Chondrocyte (in vitro differentiated cells): ENCODE measurements around the gene TTC38. TPM values are rescaled to one million over a fixed set of nuclear protein-coding genes. Genes with fewer than 3 reads are reported as not detected.

Experiments
- DNase-seq: peaks from one replicate; pipeline ENCODE4 v3.0.0; 2021; ENCODE audit warnings: mixed read lengths, low spot score
- H3K27ac Mint-ChIP-seq: one replicate; pipeline ENCODE4 v1.8.0; 2021; ENCODE audit warnings: mild to moderate bottlenecking, moderate library complexity, mixed read lengths; ENCODE audit not compliant: unreplicated experiment
- H3K27me3 Mint-ChIP-seq: 2 replicates; pipeline ENCODE4 v1.8.0; 2021; ENCODE audit warnings: low read depth, mixed read lengths
- H3K36me3 Mint-ChIP-seq: 2 replicates; pipeline ENCODE4 v1.8.0; 2021; ENCODE audit warnings: low read depth, mixed read lengths
- H3K4me1 Mint-ChIP-seq: 2 replicates; pipeline ENCODE4 v1.8.0; 2021; ENCODE audit warnings: low read depth, mild to moderate bottlenecking, mixed read lengths
- H3K4me3 Mint-ChIP-seq: one replicate; pipeline ENCODE4 v1.8.0; 2021; ENCODE audit warnings: mild to moderate bottlenecking, moderate library complexity, mixed read lengths; ENCODE audit not compliant: unreplicated experiment
- H3K9me3 Mint-ChIP-seq: 2 replicates; pipeline ENCODE4 v1.8.0; 2021; ENCODE audit warnings: low read depth, mixed read lengths
- total RNA-seq: library from RNA; stranded (reverse); gene quantifications from 3 replicates; pipeline ENCODE4 v1.2.1, GENCODE V29; 2021
- TF ChIP-seq, protein P1 (sequence below): fragments of 200-600 bp; sonication (generic); IDR thresholded peaks from 2 replicates; pipeline ENCODE4 v1.5.0; 2021; ENCODE audit warnings: antibody characterized with exemption, mild to moderate bottlenecking, moderate library complexity

The TTC38 gene
- total RNA-seq, 1 donor from 2014 or later: 13.8 TPM

- Mint-ChIP-seq H3K4me3 (no peak overlapping the region), H3K27me3 (no peaks in the 10 kb centered on the region), H3K4me1 (peaks cover 13% of the 10 kb centered on the region), H3K36me3 (peaks cover 2% of the 10 kb centered on the region), H3K9me3 (no peaks in the 10 kb centered on the region), H3K27ac (no peak overlapping the region)
- no peak for DNase-seq
- TF ChIP-seq, protein P1, sequence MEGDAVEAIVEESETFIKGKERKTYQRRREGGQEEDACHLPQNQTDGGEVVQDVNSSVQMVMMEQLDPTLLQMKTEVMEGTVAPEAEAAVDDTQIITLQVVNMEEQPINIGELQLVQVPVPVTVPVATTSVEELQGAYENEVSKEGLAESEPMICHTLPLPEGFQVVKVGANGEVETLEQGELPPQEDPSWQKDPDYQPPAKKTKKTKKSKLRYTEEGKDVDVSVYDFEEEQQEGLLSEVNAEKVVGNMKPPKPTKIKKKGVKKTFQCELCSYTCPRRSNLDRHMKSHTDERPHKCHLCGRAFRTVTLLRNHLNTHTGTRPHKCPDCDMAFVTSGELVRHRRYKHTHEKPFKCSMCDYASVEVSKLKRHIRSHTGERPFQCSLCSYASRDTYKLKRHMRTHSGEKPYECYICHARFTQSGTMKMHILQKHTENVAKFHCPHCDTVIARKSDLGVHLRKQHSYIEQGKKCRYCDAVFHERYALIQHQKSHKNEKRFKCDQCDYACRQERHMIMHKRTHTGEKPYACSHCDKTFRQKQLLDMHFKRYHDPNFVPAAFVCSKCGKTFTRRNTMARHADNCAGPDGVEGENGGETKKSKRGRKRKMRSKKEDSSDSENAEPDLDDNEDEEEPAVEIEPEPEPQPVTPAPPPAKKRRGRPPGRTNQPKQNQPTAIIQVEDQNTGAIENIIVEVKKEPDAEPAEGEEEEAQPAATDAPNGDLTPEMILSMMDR: no peak
These were observed 23.0 kb upstream of the TTC38 start for GRCh38 chr22:46244771-46245170.

- TF ChIP-seq, protein P1: no peak
- H3K9me3 Mint-ChIP-seq: no peaks in the 10 kb centered on the region
- H3K4me1 Mint-ChIP-seq: peaks cover 13% of the 10 kb centered on the region
- DNase-seq: no peak
- H3K27me3 Mint-ChIP-seq: no peaks in the 10 kb centered on the region
- H3K4me3 Mint-ChIP-seq: no peak overlapping the region
- H3K36me3 Mint-ChIP-seq: no peaks in the 10 kb centered on the region
- H3K27ac Mint-ChIP-seq: no peak overlapping the region
These were observed 22.3 kb upstream of the TTC38 start for GRCh38 chr22:46245511-46245910.

DNA sequence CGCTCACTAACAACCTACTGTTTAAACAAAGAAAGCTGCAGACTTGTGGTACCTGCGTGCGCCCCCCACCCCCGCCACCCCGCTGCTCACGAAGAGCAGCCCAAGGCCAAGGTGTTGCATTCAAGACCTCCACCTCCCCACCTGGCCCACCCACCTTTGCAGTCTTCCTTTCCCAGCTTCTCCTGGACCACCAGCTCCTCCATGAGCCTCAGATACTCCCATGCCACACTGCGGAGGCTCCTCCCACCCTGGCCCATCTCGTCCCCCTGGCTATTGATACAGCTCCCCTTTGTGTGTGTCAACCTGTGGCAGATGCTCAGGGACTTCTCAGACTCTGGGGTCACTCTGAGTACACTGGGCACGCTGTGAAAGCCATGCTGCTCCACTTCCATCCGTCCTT, 21.6 kb upstream of the TTC38 start:
- H3K27ac Mint-ChIP-seq: no peak overlapping the region
- no peaks in the 10 kb centered on the region for H3K9me3 Mint-ChIP-seq
- TF ChIP-seq, protein P1: no peak
- H3K27me3 Mint-ChIP-seq: no peaks in the 10 kb centered on the region
- no peak overlapping the region for H3K4me3 Mint-ChIP-seq
- no peak for DNase-seq
- peaks cover 16% of the 10 kb centered on the region for H3K4me1 Mint-ChIP-seq
- no peaks in the 10 kb centered on the region for H3K36me3 Mint-ChIP-seq

- DNase-seq: no peak
- Mint-ChIP-seq H3K27ac (no peak overlapping the region), H3K4me1 (peaks cover 19% of the 10 kb centered on the region), H3K9me3 (no peaks in the 10 kb centered on the region), H3K36me3 (no peaks in the 10 kb centered on the region), H3K27me3 (no peaks in the 10 kb centered on the region), H3K4me3 (no peak overlapping the region)
- TF ChIP-seq, protein P1: no peak
These were observed 20.3 kb upstream of the TTC38 start for GRCh38 chr22:46247443-46247975.

DNA sequence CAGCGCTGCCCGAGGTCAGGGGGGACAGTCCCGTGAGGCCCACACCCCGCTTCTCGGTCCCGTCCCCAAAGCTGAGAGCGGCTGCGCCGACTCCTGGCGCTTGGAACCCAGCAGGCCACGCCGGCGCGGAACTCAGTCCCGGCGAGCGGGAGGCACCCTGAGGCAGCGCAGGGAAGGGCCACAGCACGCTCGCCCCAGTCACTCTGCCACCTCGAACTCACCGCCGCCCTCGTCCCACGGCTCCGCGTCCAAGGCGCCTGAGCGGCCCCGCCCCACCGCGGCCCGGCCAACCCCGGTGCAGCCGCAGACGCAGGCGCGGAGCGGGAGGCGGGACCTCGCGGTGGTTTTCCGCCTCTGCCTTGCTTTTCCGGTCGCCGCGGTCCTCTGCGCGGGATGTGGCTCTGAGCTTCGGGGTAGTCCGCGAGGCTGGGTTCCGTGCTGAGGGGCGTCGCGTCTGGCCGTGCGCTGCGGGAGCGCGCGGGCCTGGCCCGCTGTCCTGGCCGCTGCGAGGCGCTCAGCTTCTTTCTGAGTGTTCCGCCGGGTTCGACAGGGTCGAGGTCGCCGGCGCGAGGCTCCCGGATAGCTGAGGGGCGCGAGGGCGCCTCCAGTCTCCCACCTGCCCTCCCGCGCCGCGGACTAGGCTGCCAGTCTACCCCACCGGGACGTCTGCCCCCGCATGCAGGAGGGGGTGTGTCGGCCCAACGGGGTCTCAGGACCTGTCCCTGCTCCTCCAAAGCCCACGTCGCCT, 17.6 kb upstream of the TTC38 start, which contains the start of gene CDPF1:
CDPF1 (minus strand) TSS at position 259 of the 748 bp plus-strand sequence. CDS start 2,009 bp downstream, outside the sequence.
- DNase-seq: no peak
- H3K4me3 Mint-ChIP-seq: peak within 1 kb of the TSS; percentile 71
- H3K27me3 Mint-ChIP-seq: no peaks in the 10 kb centered on the region
- TF ChIP-seq, protein P1: peak; percentile 33
- H3K4me1 Mint-ChIP-seq: peaks cover 19% of the 10 kb centered on the region
- H3K27ac Mint-ChIP-seq: no peak within 1 kb of the TSS
- no peaks in the 10 kb centered on the region for H3K9me3 Mint-ChIP-seq
- H3K36me3 Mint-ChIP-seq: no peaks in the 10 kb centered on the region
